GM23248 (cell line): ENCODE measurements around the gene XXYLT1. TPM values are rescaled to one million over a fixed set of nuclear protein-coding genes. Genes with fewer than 3 reads are reported as not detected.

Source experiments
- DNase-seq: peaks from one replicate; pipeline ENCODE4 v3.0.0-alpha.2; 2015
- H2AFZ ChIP-seq: fragments of 200-600 bp; sonication (generic); 2 replicates; pipeline ENCODE4 v1.6.1; 2016; ENCODE audit warnings: antibody characterized with exemption
- H3F3A ChIP-seq: fragments of 200-600 bp; sonication (generic); 2 replicates; pipeline ENCODE4 v1.6.1; 2016; ENCODE audit warnings: mild to moderate bottlenecking, antibody characterized with exemption, mixed run types; ENCODE audit not compliant: insufficient read depth
- H3K27ac ChIP-seq: fragments of 200-600 bp; sonication (generic); 2 replicates; pipeline ENCODE4 v1.5.1; 2016; ENCODE audit warnings: mild to moderate bottlenecking
- H3K27me3 ChIP-seq: fragments of 200-600 bp; sonication (generic); replicated peaks from 2 replicates; pipeline ENCODE4 v1.6.1; 2016; ENCODE audit warnings: mild to moderate bottlenecking; ENCODE audit not compliant: insufficient read depth
- H3K36me3 ChIP-seq: fragments of 200-600 bp; sonication (generic); 2 replicates; pipeline ENCODE4 v1.6.1; 2016; ENCODE audit warnings: low read depth, mild to moderate bottlenecking
- H3K4me1 ChIP-seq: fragments of 200-600 bp; sonication (generic); 2 replicates; pipeline ENCODE4 v1.6.1; 2016; ENCODE audit warnings: mild to moderate bottlenecking; ENCODE audit not compliant: insufficient read depth
- H3K4me2 ChIP-seq: fragments of 200-600 bp; sonication (generic); one replicate; pipeline ENCODE4 v1.6.1; 2016; ENCODE audit warnings: mild to moderate bottlenecking; ENCODE audit not compliant: unreplicated experiment
- H3K4me3 ChIP-seq: fragments of 200-600 bp; sonication (generic); 2 replicates; pipeline ENCODE4 v1.5.1; 2016; ENCODE audit warnings: mild to moderate bottlenecking
- H3K79me2 ChIP-seq: fragments of 200-600 bp; sonication (generic); 2 replicates; pipeline ENCODE4 v1.6.1; 2016; ENCODE audit warnings: mild to moderate bottlenecking; ENCODE audit not compliant: insufficient read depth
- H3K9ac ChIP-seq: fragments of 200-600 bp; sonication (generic); 2 replicates; pipeline ENCODE4 v1.6.1; 2016; ENCODE audit warnings: mild to moderate bottlenecking
- H3K9me2 ChIP-seq: fragments of 200-600 bp; sonication (generic); 2 replicates; pipeline ENCODE4 v1.6.1; 2016; ENCODE audit warnings: mixed run types, mild to moderate bottlenecking, moderate library complexity; ENCODE audit not compliant: insufficient read depth
- H3K9me3 ChIP-seq: fragments of 200-600 bp; sonication (generic); one replicate; pipeline ENCODE4 v1.6.1; 2017; ENCODE audit warnings: low read depth
- H4K20me1 ChIP-seq: fragments of 200-600 bp; sonication (generic); 2 replicates; pipeline ENCODE4 v1.6.0; 2016; ENCODE audit not compliant: insufficient read depth
- EZH2 ChIP-seq: fragments of 200-600 bp; sonication (generic); IDR thresholded peaks from 2 replicates; pipeline ENCODE4 v1.6.1; 2018; ENCODE audit warnings: antibody characterized with exemption, mild to moderate bottlenecking; ENCODE audit not compliant: insufficient read depth, poor library complexity, severe bottlenecking
- EZH2phosphoT487 ChIP-seq: fragments of 200-600 bp; sonication (generic); IDR thresholded peaks from 2 replicates; pipeline ENCODE4 v1.6.1; 2018; ENCODE audit warnings: antibody characterized with exemption, moderate library complexity, mild to moderate bottlenecking, low read depth; ENCODE audit not compliant: insufficient read depth
- WGBS, 2 experiments: methylation state at CpG; one replicate each; pipeline ENCODE4 v1.1.6; 2015 to 2017; ENCODE audit warnings: low lambda C conversion rate in 2 of 2, low coverage in 1 of 2; ENCODE audit errors: missing lambda C conversion rate in 2 of 2; 5-methylcytosine and 5-hydroxymethylcytosine counted together
- in situ Hi-C: fragments of 300-500 bp; cut with MboI; formaldehyde crosslinking; loops from 2 replicates; pipeline ENCODE4 v1.15.0; 2020
- polyA plus RNA-seq: library from polyadenylated mRNA; unstranded; fragments of >200 nt; fragmentation: Nextera tagmentation; extraction: Ambion mirVana; gene quantifications from 2 replicates; pipeline ENCODE4 v1.2.1, GENCODE V29; 2016
- total RNA-seq: library from RNA; depleted of rRNA; stranded (reverse); fragments of >200 nt; shearing (Covaris generic); gene quantifications from 2 replicates; pipeline ENCODE4 v1.2.3, GENCODE V29; 2014

The XXYLT1 gene
- total and polyA plus RNA-seq, 2 experiments from 2014 or later = 22.8 to 44.7 TPM

GRCh38 chr3:195149292-195150030 lies 121.5 kb downstream of the XXYLT1 start:
- Histone ChIP-seq H3K4me3 (no peak overlapping the region), H3K79me2 (0 out of 2 replicates have a peak, but pooled peaks cover 3% of the 10 kb centered on the region), H3K9me3 (no peaks in the 10 kb centered on the region), H3K4me2 (no peak overlapping the region), H3K4me1 (peaks cover 29% of the 10 kb centered on the region), H2AFZ (no peak overlapping the region), H4K20me1 (no peaks in the 10 kb centered on the region), H3K27me3 (no peaks in the 10 kb centered on the region), H3F3A (peaks cover 5% of the 10 kb centered on the region; the same call in 1 of the 2 replicates), H3K27ac (no peak overlapping the region), H3K36me3 (no peaks in the 10 kb centered on the region), H3K9me2 (no peaks in the 10 kb centered on the region), H3K9ac (no peak overlapping the region)
- 55 to 59% methylated on average over 15 of the region's 15 CpGs for WGBS, 2 experiments
- no peak for TF ChIP-seq EZH2phosphoT487
- no peak for TF ChIP-seq EZH2
- in situ Hi-C loops = no loop called here
- DNase-seq = no peak

GRCh38 chr3:195148549-195148948 lies 122.4 kb downstream of the XXYLT1 start:
- Histone ChIP-seq H3K27me3 (no peaks in the 10 kb centered on the region), H3K27ac (no peak overlapping the region), H3K4me1 (peaks cover 25% of the 10 kb centered on the region), H3K4me2 (peak overlapping the region; percentile 41), H3F3A (no peaks in the 10 kb centered on the region; the same call in 1 of the 2 replicates), H3K4me3 (peak overlapping the region; percentile 23; the same call in 1 of the 2 replicates), H3K9ac (0 out of 2 replicates have a peak overlapping the region, but pooled peaks have one; percentile 18), H4K20me1 (no peaks in the 10 kb centered on the region), H3K9me3 (no peaks in the 10 kb centered on the region), H3K79me2 (0 out of 2 replicates have a peak, but pooled peaks cover 3% of the 10 kb centered on the region), H2AFZ (peak overlapping the region; percentile 63), H3K36me3 (no peaks in the 10 kb centered on the region), H3K9me2 (no peaks in the 10 kb centered on the region)
- DNase-seq = peak; percentile 43
- in situ Hi-C loops = no loop called here
- WGBS, 2 experiments = 24 to 26% methylated on average over 10 of the region's 10 CpGs
- TF ChIP-seq EZH2 = no peak
- TF ChIP-seq EZH2phosphoT487 = no peak

- Histone ChIP-seq H3K27ac (no peak overlapping the region), H4K20me1 (no peaks in the 10 kb centered on the region), H3K4me2 (peak overlapping the region; percentile 35), H3K27me3 (no peaks in the 10 kb centered on the region), H3K9me3 (no peaks in the 10 kb centered on the region), H3K4me3 (peak overlapping the region; percentile 47), H3K9me2 (no peaks in the 10 kb centered on the region), H3K79me2 (0 out of 2 replicates have a peak, but pooled peaks cover 3% of the 10 kb centered on the region), H2AFZ (peak overlapping the region; percentile 30), H3F3A (no peaks in the 10 kb centered on the region; the same call in 1 of the 2 replicates), H3K4me1 (peaks cover 24% of the 10 kb centered on the region), H3K9ac (peak overlapping the region; percentile 44; the same call in 1 of the 2 replicates), H3K36me3 (no peaks in the 10 kb centered on the region)
- in situ Hi-C loops = no loop called here
- TF ChIP-seq EZH2phosphoT487 (no peak), EZH2 (no peak)
- 47 to 49% methylated on average over 17 of the region's 17 CpGs for WGBS, 2 experiments
- peak; percentile 85 for DNase-seq
These were observed 123.3 kb downstream of the XXYLT1 start for GRCh38 chr3:195147649-195148080.

GRCh38 chr3:195146131-195146530 lies 124.8 kb downstream of the XXYLT1 start:
- no peak overlapping the region for H3K4me3 ChIP-seq
- no peaks in the 10 kb centered on the region for H4K20me1 ChIP-seq
- TF ChIP-seq EZH2 = no peak
- TF ChIP-seq EZH2phosphoT487 = no peak
- no peaks in the 10 kb centered on the region for H3K9me2 ChIP-seq
- H3K27ac ChIP-seq = no peak overlapping the region
- H3K9ac ChIP-seq = no peak overlapping the region
- H3K27me3 ChIP-seq = no peaks in the 10 kb centered on the region
- H3K4me2 ChIP-seq = no peak overlapping the region
- H3F3A ChIP-seq = no peaks in the 10 kb centered on the region
- H3K4me1 ChIP-seq = peaks cover 14% of the 10 kb centered on the region
- H3K79me2 ChIP-seq = 0 out of 2 replicates have a peak, but pooled peaks cover 3% of the 10 kb centered on the region
- no peak for DNase-seq
- in situ Hi-C loops = no loop called here
- no peaks in the 10 kb centered on the region for H3K36me3 ChIP-seq
- 72 to 76% methylated on average over 8 of the region's 8 CpGs for WGBS, 2 experiments
- H2AFZ ChIP-seq = no peak overlapping the region
- H3K9me3 ChIP-seq = no peaks in the 10 kb centered on the region
